PC-9 (cell line): ENCODE results near the gene RGS7. TPM values are rescaled to one million over a fixed set of nuclear protein-coding genes. Genes with fewer than 3 reads are reported as not detected.

Source experiments
- BruUV-seq: library from RNA; stranded (reverse); fragments of 400-500 nt; replicated peaks from 2 replicates; lab custom pipeline; 2021; lab: Mats Ljungman, UMichigan
- CTCF ChIA-PET: fragments of 300-600 bp; sonication (Branson Sonifier 250); formaldehyde crosslinking; loops from one replicate; lab custom pipeline; 2022; ENCODE audit warnings: antibody characterized with exemption; lab: Charles Lee
- POLR2A ChIA-PET: fragments of 300-600 bp; sonication (Branson Sonifier 250); formaldehyde crosslinking; loops from one replicate; lab custom pipeline; 2022; ENCODE audit warnings: antibody characterized with exemption; ENCODE audit not compliant: unreplicated experiment; lab: Charles Lee
- DNase-seq, 2 experiments: peaks; one replicate each; pipeline versions ENCODE4 v3.0.0 to v3.0.0-alpha.2; 2015 to 2022; ENCODE audit warnings: mixed read lengths in 1 of 2
- H2AFZ ChIP-seq: fragments of 200-600 bp; sonication (generic); 2 replicates; pipeline ENCODE4 v1.8.1; 2017; ENCODE audit warnings: antibody characterized with exemption
- H3F3A ChIP-seq: fragments of 200-600 bp; sonication (generic); 2 replicates; pipeline ENCODE4 v1.8.1; 2017; ENCODE audit warnings: antibody characterized with exemption, mild to moderate bottlenecking, low read depth; ENCODE audit not compliant: insufficient read depth
- H3K27ac ChIP-seq: fragments of 200-600 bp; sonication (generic); 2 replicates; pipeline ENCODE4 v1.6.1; 2016; ENCODE audit warnings: mixed run types
- H3K27me3 ChIP-seq: fragments of 200-600 bp; sonication (generic); 2 replicates; pipeline ENCODE4 v1.6.1; 2016; ENCODE audit warnings: low read depth, mixed run types; ENCODE audit not compliant: insufficient read depth
- H3K36me3 ChIP-seq: fragments of 200-600 bp; sonication (generic); 2 replicates; pipeline ENCODE4 v1.6.1; 2016; ENCODE audit warnings: low read depth, mixed run types
- H3K4me1 ChIP-seq: fragments of 200-600 bp; sonication (generic); replicated peaks from 2 replicates; pipeline ENCODE4 v1.6.1; 2016; ENCODE audit warnings: mixed run types; ENCODE audit not compliant: insufficient read depth
- H3K4me2 ChIP-seq: fragments of 200-600 bp; sonication (generic); 2 replicates; pipeline ENCODE4 v1.6.1; 2017; ENCODE audit warnings: mixed run types
- H3K4me3 ChIP-seq: fragments of 200-600 bp; sonication (generic); 2 replicates; pipeline ENCODE4 v1.6.1; 2016; ENCODE audit warnings: mixed run types
- H3K79me2 ChIP-seq: fragments of 200-600 bp; sonication (generic); 2 replicates; pipeline ENCODE4 v1.6.1; 2017; ENCODE audit warnings: low read depth, mixed run types
- H3K9me2 ChIP-seq: fragments of 200-600 bp; sonication (generic); 2 replicates; pipeline ENCODE4 v1.8.1; 2017; ENCODE audit warnings: mild to moderate bottlenecking; ENCODE audit not compliant: insufficient read depth
- H3K9me3 ChIP-seq: fragments of 200-600 bp; sonication (generic); 2 replicates; pipeline ENCODE4 v1.8.1; 2016; ENCODE audit warnings: low read depth; ENCODE audit not compliant: insufficient read depth
- H4K20me1 ChIP-seq: fragments of 200-600 bp; sonication (generic); 2 replicates; pipeline ENCODE4 v1.8.1; 2017; ENCODE audit not compliant: insufficient read depth
- EZH2 ChIP-seq: fragments of 200-600 bp; sonication (generic); IDR thresholded peaks from 2 replicates; pipeline ENCODE4 v1.8.0; 2017; ENCODE audit warnings: antibody characterized with exemption, low read depth
- intact Hi-C: fragments of 100-400 bp; cut with micrococcal nuclease; formaldehyde crosslinking; loops from one replicate; pipeline ENCODE4 v1.10.0; 2022; ENCODE audit not compliant: unreplicated experiment
- total RNA-seq: library from RNA; stranded (reverse); gene quantifications from 2 replicates; pipeline ENCODE4 v1.2.3, GENCODE V29; 2021
- TF ChIP-seq, protein P1 (sequence below): fragments of 200-600 bp; sonication (generic); conservative IDR thresholded peaks from 2 replicates; pipeline ENCODE4 v1.6.1; 2017; ENCODE audit warnings: mixed run types, antibody characterized with exemption, mild to moderate bottlenecking, moderate library complexity

Gene RGS7
- total RNA-seq, 1 experiment from 2014 or later = 5.8 TPM

DNA sequence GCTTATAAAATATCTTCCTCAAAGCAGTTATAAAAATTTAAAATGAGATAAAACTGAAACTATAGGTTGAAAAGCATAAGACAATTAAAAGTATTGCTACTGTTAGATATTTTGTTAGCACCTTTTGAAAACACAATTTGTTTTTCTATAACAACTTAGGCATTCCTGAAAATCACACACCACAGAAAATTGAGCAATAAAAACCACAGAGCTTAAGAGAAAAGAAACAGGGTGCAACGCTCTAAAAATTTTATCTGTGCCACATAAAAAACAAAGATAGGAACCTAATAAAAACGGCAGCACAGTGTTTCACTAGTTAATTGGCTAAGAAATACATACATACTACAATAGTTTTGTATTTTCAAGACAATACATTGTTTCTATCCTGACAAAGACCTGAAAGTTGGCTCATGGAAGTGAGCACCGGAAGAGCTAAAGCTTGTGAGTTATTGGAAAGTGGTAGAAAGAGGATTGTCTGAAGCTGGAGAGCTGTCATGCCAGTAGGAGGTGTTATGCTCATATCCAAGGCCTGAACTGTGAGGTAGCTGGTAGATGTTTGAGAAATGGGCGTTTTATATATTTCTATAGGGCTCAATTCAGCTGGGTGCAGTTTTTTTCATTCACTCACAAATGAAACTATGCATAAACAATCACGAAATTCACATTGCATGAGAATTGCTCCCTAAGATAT, 45.8 kb downstream of the RGS7 start:
- no peak overlapping the region for H3K4me2 ChIP-seq
- POLR2A ChIA-PET = no interaction called here
- no peak overlapping the region for H2AFZ ChIP-seq
- BruUV-seq = no TSS peak
- intact Hi-C loops = no loop called here
- CTCF ChIA-PET = no interaction called here
- no peak overlapping the region for H3K4me3 ChIP-seq
- TF ChIP-seq EZH2 = no peak
- TF ChIP-seq, protein P1, sequence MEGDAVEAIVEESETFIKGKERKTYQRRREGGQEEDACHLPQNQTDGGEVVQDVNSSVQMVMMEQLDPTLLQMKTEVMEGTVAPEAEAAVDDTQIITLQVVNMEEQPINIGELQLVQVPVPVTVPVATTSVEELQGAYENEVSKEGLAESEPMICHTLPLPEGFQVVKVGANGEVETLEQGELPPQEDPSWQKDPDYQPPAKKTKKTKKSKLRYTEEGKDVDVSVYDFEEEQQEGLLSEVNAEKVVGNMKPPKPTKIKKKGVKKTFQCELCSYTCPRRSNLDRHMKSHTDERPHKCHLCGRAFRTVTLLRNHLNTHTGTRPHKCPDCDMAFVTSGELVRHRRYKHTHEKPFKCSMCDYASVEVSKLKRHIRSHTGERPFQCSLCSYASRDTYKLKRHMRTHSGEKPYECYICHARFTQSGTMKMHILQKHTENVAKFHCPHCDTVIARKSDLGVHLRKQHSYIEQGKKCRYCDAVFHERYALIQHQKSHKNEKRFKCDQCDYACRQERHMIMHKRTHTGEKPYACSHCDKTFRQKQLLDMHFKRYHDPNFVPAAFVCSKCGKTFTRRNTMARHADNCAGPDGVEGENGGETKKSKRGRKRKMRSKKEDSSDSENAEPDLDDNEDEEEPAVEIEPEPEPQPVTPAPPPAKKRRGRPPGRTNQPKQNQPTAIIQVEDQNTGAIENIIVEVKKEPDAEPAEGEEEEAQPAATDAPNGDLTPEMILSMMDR = no peak
- no peaks in the 10 kb centered on the region for H3K79me2 ChIP-seq
- H3K9me3 ChIP-seq = no peaks in the 10 kb centered on the region
- H3K4me1 ChIP-seq = no peaks in the 10 kb centered on the region
- H3K36me3 ChIP-seq = no peaks in the 10 kb centered on the region
- no peaks in the 10 kb centered on the region for H4K20me1 ChIP-seq
- peaks cover 2% of the 10 kb centered on the region; the same call in 1 of the 2 replicates for H3K27me3 ChIP-seq
- H3F3A ChIP-seq = no peaks in the 10 kb centered on the region
- no peak for DNase-seq
- no peaks in the 10 kb centered on the region for H3K9me2 ChIP-seq
- no peak overlapping the region for H3K27ac ChIP-seq

DNA sequence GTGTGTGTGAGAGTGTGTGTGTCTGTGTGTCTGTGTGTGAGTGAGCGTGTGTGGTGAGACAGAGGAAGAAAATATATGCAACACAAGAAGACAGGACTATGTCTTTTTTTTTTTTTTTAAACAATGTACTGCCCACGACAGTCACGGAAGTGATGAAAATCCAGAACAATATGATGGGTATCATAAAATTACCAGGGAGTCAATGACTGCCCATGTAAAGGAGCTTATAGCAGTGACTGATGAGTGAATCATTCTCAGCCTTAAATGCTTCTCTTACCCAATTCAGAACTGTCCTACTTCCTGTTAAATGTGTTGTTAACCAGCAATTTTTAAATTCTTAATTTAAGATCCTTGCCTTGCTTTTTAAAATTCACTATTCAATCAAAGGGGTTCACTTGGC, 46.6 kb downstream of the RGS7 start:
- no peaks in the 10 kb centered on the region for H3K4me1 ChIP-seq
- CTCF ChIA-PET = no interaction called here
- H3K36me3 ChIP-seq = no peaks in the 10 kb centered on the region
- H3K9me3 ChIP-seq = no peaks in the 10 kb centered on the region
- H3K27ac ChIP-seq = no peak overlapping the region
- no peak overlapping the region for H2AFZ ChIP-seq
- no peak overlapping the region for H3K4me3 ChIP-seq
- H3K27me3 ChIP-seq = peaks cover 4% of the 10 kb centered on the region; the same call in 1 of the 2 replicates
- POLR2A ChIA-PET = no interaction called here
- no peaks in the 10 kb centered on the region for H3K79me2 ChIP-seq
- no peaks in the 10 kb centered on the region for H3K9me2 ChIP-seq
- H3K4me2 ChIP-seq = no peak overlapping the region
- TF ChIP-seq, protein P1 = no peak
- TF ChIP-seq EZH2 = no peak
- BruUV-seq = no TSS peak
- H3F3A ChIP-seq = no peaks in the 10 kb centered on the region
- no peaks in the 10 kb centered on the region for H4K20me1 ChIP-seq
- intact Hi-C loops = no loop called here
- no peak for DNase-seq

DNA sequence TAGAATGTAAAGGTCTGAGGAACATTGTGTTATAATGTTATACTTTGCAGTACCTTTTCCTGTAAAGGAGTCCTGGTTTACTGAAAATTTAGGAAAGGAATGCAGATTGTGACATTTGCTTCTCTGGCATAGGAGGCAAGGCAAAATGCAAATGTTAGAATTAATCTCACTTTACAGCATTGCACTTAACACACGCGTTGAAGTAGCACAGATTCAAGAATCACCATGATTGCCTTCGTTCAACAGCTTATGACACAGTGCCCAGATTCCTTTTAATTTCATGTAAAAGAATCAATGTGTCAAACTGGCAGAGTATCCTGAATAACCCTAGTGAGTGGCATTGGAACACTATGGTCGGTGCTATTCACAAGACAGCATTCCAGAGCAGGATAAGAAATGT, 47.4 kb downstream of the RGS7 start:
- Histone ChIP-seq H3K4me1 (no peaks in the 10 kb centered on the region), H3K79me2 (no peaks in the 10 kb centered on the region), H3K27ac (no peak overlapping the region), H3K9me2 (no peaks in the 10 kb centered on the region), H4K20me1 (no peaks in the 10 kb centered on the region), H3K36me3 (no peaks in the 10 kb centered on the region), H3K9me3 (no peaks in the 10 kb centered on the region), H3K4me3 (no peak overlapping the region), H3K4me2 (no peak overlapping the region), H2AFZ (no peak overlapping the region), H3F3A (no peaks in the 10 kb centered on the region), H3K27me3 (peaks cover 4% of the 10 kb centered on the region; the same call in 1 of the 2 replicates)
- no peak for DNase-seq
- intact Hi-C loops = no loop called here
- BruUV-seq = no TSS peak
- ChIA-PET CTCF (no interaction called here), POLR2A (no interaction called here)
- TF ChIP-seq, protein P1 = no peak
- no peak for TF ChIP-seq EZH2
